Prostate gland (tissue), 2 donors: ENCODE results near the gene ZNF66. TPM values are rescaled to one million over a fixed set of nuclear protein-coding genes. Genes with fewer than 3 reads are reported as not detected.

Source experiments
- DNase-seq: peaks from one replicate; pipeline ENCODE4 v3.0.0-alpha.2; 2019; ENCODE audit warnings: low spot score
- H3K27ac ChIP-seq, 2 donors: fragments of 200-600 bp; sonication (generic); 2 replicates each; pipeline ENCODE4 v1.5.1; 2017 to 2019
- H3K27me3 ChIP-seq: fragments of 200-600 bp; sonication (generic); replicated peaks from 2 replicates; pipeline ENCODE4 v1.5.1; 2019; ENCODE audit not compliant: insufficient read depth
- H3K36me3 ChIP-seq, 2 donors: fragments of 200-600 bp; sonication (generic); 1 replicate in 1 of 2; 2 replicates in 1 of 2; pipeline versions ENCODE4 v1.5.1 to v1.8.1; 2017 to 2019
- H3K4me1 ChIP-seq: fragments of 200-600 bp; sonication (generic); replicated peaks from 2 replicates; pipeline ENCODE4 v1.5.1; 2019
- H3K4me3 ChIP-seq, 2 donors: fragments of 200-600 bp; sonication (generic); 2 replicates each; pipeline ENCODE4 v1.5.1; 2017 to 2019
- H3K9me3 ChIP-seq: fragments of 200-600 bp; sonication (generic); 2 replicates; pipeline ENCODE4 v1.5.1; 2017
- POLR2A ChIP-seq: fragments of 450-650 bp; IDR thresholded peaks from one replicate; pipeline ENCODE4 v1.6.1; 2016; ENCODE audit warnings: antibody characterized with exemption, mild to moderate bottlenecking
- POLR2AphosphoS5 ChIP-seq: sonication (generic); formaldehyde crosslinking; IDR thresholded peaks from one replicate; pipeline ENCODE4 v1.6.1; 2017; ENCODE audit warnings: antibody characterized with exemption
- WGBS: methylation state at CpG from one replicate; pipeline ENCODE4 v1.1.5; 2018; 5-methylcytosine and 5-hydroxymethylcytosine counted together
- intact Hi-C: fragments of 100-400 bp; cut with DNase I; formaldehyde crosslinking; loops from one replicate; pipeline ENCODE4 v1.14.2; 2022
- total RNA-seq, 2 donors: library from RNA; depleted of rRNA; stranded (reverse); fragments of >200 nt; gene quantifications; one replicate each; pipeline ENCODE4 v1.1.0, GENCODE V29; 2016
- TF ChIP-seq, protein P1 (sequence below), 4 experiments: fragments of 200-600 bp in 2 of 4; fragments of 450-650 bp in 2 of 4; sonication (generic) in 2 of 4; IDR thresholded peaks; 1 replicate in 3 of 4; 2 replicates in 1 of 4; pipeline ENCODE4 v1.5.1; 2016 to 2019; ENCODE audit warnings: antibody characterized with exemption in 4 of 4, mild to moderate bottlenecking in 2 of 4, moderate library complexity in 2 of 4

The ZNF66 gene
- total RNA-seq, 2 donors from 2014 or later, result 3.6 to 13.5 TPM

DNA sequence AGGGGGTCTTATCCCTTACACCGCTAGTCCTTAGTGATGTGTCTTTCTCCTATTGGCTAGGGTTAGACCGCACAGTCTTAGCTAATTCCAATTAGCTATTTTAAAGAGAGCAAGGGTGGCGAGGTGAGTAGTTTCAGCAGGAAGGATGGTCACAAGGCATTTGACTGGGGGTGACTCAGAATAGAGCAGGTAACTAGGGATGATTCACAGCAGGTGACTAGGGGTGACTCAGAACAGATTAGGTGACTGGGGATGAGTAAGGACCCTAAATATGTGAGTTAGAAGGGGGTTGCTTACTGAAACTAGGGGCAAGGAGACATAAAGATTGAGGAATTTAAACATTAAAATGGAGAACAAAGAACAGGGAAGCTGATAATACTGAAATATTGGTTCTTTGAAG, 64.3 kb downstream of the ZNF66 start:
- Histone ChIP-seq H3K9me3 (no peaks in the 10 kb centered on the region), H3K27me3 (no peaks in the 10 kb centered on the region)
- intact Hi-C loops, result no loop called here

More for the DNA sequence above, 64.3 kb downstream of the ZNF66 start:
- no peak overlapping the region for H3K27ac ChIP-seq
- no peaks in the 10 kb centered on the region for H3K4me1 ChIP-seq
- DNase-seq, result no peak
- no peak overlapping the region for H3K4me3 ChIP-seq
- 98% methylated on average over 3 of the region's 3 CpGs for WGBS
- H3K36me3 ChIP-seq, result no peaks in the 10 kb centered on the region
- no peak for TF ChIP-seq POLR2A
- TF ChIP-seq POLR2AphosphoS5, result no peak
- TF ChIP-seq, protein P1, sequence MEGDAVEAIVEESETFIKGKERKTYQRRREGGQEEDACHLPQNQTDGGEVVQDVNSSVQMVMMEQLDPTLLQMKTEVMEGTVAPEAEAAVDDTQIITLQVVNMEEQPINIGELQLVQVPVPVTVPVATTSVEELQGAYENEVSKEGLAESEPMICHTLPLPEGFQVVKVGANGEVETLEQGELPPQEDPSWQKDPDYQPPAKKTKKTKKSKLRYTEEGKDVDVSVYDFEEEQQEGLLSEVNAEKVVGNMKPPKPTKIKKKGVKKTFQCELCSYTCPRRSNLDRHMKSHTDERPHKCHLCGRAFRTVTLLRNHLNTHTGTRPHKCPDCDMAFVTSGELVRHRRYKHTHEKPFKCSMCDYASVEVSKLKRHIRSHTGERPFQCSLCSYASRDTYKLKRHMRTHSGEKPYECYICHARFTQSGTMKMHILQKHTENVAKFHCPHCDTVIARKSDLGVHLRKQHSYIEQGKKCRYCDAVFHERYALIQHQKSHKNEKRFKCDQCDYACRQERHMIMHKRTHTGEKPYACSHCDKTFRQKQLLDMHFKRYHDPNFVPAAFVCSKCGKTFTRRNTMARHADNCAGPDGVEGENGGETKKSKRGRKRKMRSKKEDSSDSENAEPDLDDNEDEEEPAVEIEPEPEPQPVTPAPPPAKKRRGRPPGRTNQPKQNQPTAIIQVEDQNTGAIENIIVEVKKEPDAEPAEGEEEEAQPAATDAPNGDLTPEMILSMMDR (IDR thresholded peaks at IDR 0.05), result no peak

Other genes starting within 250 kb of the ZNF66 start
- 10 to 100 TPM; 22.1 to 39.8 TPM for gene ZNF737, start 210.5 kb upstream of the ZNF66 start, total RNA-seq
- 10 to 100 TPM; 18.5 to 21.5 TPM for gene ZNF626, start 114.7 kb upstream of the ZNF66 start, total RNA-seq
- 10 to 100 TPM; 10.9 to 23.5 TPM for gene ZNF85, start 146.9 kb downstream of the ZNF66 start, total RNA-seq
- gene ZNF430, start 244.4 kb downstream of the ZNF66 start, total RNA-seq, result 10 to 100 TPM in 1 of 2 donors, 1 to 10 TPM in 1; 9.3 to 11.9 TPM